Measurements from ENCODE around the gene MAP7.

Gene MAP7

DNA sequence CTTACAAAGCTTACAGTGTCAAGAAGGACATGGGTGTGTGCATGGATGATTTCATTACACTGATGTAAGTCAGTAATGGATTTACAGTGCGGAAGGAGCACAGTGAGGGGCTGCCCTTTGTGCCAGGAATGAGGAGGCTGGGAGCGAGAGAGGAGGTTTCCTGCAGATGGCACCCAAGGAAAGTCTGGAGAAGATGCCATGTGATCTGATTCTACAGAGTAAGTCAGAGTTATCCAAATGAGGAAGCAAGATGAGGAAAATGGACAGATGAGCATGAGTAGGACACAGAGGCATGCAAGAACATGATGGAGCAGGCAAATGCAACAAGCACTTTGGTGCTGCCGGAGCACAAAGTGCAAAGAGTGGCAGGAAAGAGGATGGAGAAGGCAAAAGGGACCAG lies 29.7 kb downstream of the MAP7 start:
- H3K4me3 ChIP-seq (ENCODE audit: low read depth, low read length): no peak overlapping the region
- DNase-seq (ENCODE audit: low read depth): no peak
- TF ChIP-seq, protein P1, sequence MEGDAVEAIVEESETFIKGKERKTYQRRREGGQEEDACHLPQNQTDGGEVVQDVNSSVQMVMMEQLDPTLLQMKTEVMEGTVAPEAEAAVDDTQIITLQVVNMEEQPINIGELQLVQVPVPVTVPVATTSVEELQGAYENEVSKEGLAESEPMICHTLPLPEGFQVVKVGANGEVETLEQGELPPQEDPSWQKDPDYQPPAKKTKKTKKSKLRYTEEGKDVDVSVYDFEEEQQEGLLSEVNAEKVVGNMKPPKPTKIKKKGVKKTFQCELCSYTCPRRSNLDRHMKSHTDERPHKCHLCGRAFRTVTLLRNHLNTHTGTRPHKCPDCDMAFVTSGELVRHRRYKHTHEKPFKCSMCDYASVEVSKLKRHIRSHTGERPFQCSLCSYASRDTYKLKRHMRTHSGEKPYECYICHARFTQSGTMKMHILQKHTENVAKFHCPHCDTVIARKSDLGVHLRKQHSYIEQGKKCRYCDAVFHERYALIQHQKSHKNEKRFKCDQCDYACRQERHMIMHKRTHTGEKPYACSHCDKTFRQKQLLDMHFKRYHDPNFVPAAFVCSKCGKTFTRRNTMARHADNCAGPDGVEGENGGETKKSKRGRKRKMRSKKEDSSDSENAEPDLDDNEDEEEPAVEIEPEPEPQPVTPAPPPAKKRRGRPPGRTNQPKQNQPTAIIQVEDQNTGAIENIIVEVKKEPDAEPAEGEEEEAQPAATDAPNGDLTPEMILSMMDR (IDR thresholded peaks at IDR 0.05; ENCODE audit: low read depth, low read length, missing control alignments): no peak

DNA sequence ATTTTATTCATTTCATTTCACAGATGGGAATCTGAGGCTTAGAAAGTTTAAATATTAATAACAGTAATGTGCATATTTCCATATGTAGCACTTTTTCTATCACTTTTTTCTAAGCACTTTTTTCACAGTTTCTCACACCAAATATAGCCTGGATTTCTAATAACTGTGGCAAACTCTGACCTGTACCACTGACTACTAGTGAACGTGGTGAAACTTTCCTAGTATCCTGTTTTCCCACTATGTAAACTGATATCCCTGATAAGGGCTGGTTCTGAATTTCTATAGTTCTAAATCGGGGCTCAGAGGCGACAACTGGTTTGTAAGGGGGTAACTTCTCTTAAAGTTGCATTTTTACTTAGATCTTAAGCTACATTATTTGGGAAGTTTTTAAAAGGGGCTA lies 32.6 kb downstream of the MAP7 start:
- TF ChIP-seq, protein P1 (IDR thresholded peaks at IDR 0.05; ENCODE audit: low read depth, low read length, missing control alignments): no peak
- DNase-seq (ENCODE audit: low read depth): no peak
- no peak overlapping the region for H3K4me3 ChIP-seq (ENCODE audit: low read depth, low read length)

DNA sequence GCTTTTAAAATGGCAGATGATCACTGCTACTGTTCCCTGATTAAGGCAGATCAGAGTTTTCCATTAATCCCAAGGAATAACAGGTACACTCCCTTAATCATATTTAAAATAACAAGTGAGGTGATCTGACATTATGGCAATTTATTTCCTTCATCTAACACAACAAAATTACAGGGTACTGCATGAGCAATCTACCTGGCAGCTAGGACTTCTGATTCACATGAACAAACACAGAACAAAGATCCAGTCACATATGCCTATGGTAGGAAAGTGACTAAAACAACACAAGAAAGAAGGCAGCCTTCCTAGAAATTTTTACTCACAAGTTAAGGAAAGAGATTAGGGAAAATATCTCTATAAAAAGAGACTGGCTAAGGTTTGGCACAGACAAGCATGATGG lies 33.2 kb downstream of the MAP7 start:
- DNase-seq (ENCODE audit: low read depth): no peak
- H3K4me3 ChIP-seq (ENCODE audit: low read depth, low read length): no peak overlapping the region
- TF ChIP-seq, protein P1 (IDR thresholded peaks at IDR 0.05; ENCODE audit: low read depth, low read length, missing control alignments): no peak

DNA sequence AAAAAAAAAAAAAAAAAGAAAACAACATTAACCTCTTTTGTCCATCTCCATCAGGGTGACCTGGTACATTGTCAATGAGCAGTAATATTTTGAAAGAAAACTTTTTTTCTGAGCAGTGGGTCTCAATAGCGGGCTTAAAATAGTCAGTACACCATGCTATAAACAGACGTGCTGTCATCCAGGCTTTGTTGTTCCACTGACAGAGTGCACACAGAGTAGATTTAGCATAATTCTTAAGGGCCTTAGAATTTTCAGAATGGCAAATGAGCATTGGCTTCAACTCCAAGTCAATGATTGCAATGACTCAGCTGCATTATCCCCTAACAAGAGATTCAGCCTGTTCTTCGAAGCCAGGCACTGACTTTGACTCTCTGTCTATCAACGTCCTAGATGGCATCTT lies 35.6 kb downstream of the MAP7 start:
- no peak overlapping the region for H3K4me3 ChIP-seq (ENCODE audit: low read depth, low read length)
- DNase-seq (ENCODE audit: low read depth): no peak
- TF ChIP-seq, protein P1 (IDR thresholded peaks at IDR 0.05; ENCODE audit: low read depth, low read length, missing control alignments): no peak

DNA sequence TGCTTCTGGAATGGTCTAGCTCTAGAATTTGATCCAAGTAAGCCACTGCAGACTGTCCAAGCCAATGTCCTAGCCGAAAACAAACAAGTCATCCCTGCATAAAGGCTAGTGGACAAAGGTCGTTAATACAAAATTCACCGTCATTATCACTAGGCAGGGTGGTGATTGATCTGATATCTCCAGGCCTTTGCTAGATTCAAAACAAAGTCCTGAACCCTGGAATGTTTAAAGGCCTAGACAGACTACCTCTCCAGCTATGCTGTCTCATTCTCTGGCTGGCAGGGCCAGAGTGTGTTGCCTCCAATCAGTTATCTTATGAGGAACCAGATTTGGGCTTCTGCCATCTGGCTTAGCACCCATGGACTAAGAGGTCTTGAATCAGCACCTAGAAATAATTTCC lies 38.3 kb downstream of the MAP7 start:
- H3K4me3 ChIP-seq (ENCODE audit: low read depth, low read length): no peak overlapping the region
- TF ChIP-seq, protein P1 (IDR thresholded peaks at IDR 0.05; ENCODE audit: low read depth, low read length, missing control alignments): no peak
- DNase-seq (ENCODE audit: low read depth): no peak

DNA sequence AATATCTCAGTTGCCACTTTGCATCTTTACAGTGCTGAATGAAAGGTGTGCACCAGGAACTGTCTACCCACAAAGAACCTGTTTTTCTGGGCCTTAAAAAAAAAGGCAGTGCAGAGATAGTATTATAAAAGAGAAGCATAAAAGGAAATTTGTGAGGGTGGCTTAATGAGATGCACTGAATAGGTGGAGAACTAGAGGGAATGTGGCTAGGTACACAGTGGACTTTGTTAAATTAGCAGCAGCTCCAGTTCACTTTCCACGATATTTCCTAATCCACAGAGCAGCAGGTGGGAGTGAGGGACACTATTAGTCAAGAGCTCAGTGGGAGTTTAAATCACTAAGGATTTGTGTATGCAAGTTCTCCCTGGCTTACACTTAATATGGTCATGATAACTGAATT lies 38.8 kb downstream of the MAP7 start:
- TF ChIP-seq, protein P1 (IDR thresholded peaks at IDR 0.05; ENCODE audit: low read depth, low read length, missing control alignments): no peak
- no peak for DNase-seq (ENCODE audit: low read depth)
- no peak overlapping the region for H3K4me3 ChIP-seq (ENCODE audit: low read depth, low read length)

DNA sequence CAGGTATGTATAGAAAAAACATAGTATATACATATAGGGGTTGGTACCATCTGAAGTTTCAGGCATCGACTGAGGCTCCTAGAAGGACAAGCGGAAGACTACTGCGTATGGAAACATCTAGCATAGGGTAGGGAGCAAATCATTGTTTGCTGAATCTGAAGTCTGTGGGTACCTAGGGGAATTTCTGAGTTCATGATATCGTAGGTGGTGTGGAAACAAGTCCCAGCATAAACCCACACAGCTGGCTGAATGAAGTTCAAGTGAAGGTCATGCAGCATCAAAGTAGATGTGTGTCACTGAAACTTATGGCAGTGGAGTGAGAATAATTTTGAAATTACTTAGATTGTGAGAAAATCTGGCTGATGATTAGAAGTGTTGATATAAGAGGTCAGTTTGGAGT lies 39.4 kb downstream of the MAP7 start:
- TF ChIP-seq, protein P1 (IDR thresholded peaks at IDR 0.05; ENCODE audit: low read depth, low read length, missing control alignments): no peak
- no peak for DNase-seq (ENCODE audit: low read depth)
- no peak overlapping the region for H3K4me3 ChIP-seq (ENCODE audit: low read depth, low read length)

All from GM12864 (cell line).